HG02943 (cell line): ENCODE results near the gene FGGY.

Experiments
- ATAC-seq: cut with Tn5 transposase; IDR thresholded peaks from one replicate; pipeline ENCODE4 v1.9.1; 2021; ENCODE audit warnings: mild to moderate bottlenecking, low read depth, moderate library complexity; ENCODE audit not compliant: unreplicated experiment

FGGY gene

GRCh38 chr1:59314776-59315528 is 18.1 kb downstream of the FGGY start:
- no peak for ATAC-seq

GRCh38 chr1:59315529-59316463 is 18.9 kb downstream of the FGGY start:
- ATAC-seq: no peak

GRCh38 chr1:59316497-59317128 is 19.7 kb downstream of the FGGY start:
- no peak for ATAC-seq

- no peak for ATAC-seq
Measured at GRCh38 chr1:59317343-59317742, 20.4 kb downstream of the FGGY start.

- no peak for ATAC-seq
Measured at GRCh38 chr1:59317780-59318179, 20.9 kb downstream of the FGGY start.

GRCh38 chr1:59318271-59318860 is 21.5 kb downstream of the FGGY start:
- no peak for ATAC-seq

GRCh38 chr1:59322394-59322793 is 25.5 kb downstream of the FGGY start:
- no peak for ATAC-seq

DNA sequence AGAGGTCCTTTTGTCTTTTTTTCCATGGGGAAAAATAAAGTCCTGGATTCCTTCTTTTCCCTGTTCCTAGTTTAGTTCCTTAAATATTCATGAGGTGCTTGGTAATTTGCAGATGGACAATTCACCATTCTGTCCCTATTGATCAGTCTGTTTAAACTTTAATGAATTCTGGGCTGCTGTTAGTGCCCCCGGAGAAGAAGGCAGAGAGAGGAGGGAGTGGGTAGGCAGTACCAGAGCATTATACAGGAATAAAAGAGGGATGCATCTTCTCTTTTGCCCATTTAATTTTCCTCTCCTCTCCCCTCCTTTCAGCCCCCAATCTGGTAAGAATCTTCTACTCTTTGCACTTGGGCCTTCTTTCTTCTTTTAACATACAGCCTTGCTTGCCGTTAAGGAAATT is 25.9 kb downstream of the FGGY start:
- ATAC-seq: no peak

GRCh38 chr1:59323879-59324278 is 27.0 kb downstream of the FGGY start:
- ATAC-seq: no peak

DNA sequence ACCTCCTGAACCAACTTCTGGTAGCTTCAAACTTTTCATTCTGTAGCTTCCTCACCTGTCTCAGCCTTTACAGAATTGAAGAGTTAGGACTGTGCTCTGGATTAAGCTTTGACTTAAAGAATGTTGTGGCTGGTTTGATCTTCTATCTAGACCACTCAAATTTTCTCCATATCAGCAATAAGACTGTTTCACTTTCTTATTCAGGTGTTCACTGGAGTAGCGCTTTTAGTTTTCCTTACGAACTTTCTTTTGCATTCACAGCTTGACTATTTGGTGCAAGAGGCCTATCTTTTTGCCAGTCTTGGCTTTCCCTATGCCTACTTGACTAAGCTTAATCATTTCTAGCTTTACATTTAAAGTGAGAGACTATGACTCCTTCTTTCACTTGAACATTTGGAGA is 31.5 kb downstream of the FGGY start:
- no peak for ATAC-seq

DNA sequence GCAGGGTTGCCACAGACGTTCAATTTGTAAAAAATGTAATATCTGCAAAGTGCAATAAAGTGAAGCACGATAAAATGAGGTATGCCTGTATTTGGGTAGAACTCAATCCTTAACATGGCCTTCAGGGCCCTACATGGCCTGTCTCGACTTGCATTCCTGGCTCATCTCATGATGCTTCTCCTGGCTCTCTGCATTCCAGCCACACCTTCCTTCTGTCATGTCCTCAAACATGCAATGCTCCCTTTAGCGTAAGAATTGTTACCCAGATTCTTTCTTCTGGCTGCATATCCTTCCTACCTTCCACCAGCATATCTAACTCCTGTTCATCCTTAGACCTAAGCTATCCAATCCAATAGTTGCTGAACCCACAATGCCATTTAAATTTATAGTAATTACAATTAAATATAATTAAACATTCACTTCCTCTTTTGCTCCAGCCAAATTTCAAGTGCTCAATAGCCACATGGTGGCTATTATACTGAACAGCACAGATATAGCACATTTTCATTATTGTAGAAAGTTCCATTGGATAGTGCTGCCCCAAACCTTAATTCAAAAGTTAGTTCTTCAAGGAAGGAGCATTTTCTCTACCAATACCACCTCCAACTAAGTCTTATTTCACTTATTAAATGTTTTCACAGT is 32.6 kb downstream of the FGGY start:
- no peak for ATAC-seq

GRCh38 chr1:59331686-59332620 is 35.1 kb downstream of the FGGY start:
- no peak for ATAC-seq

- no peak for ATAC-seq
Measured at GRCh38 chr1:59332983-59333382, 36.1 kb downstream of the FGGY start.

- no peak for ATAC-seq
Measured at GRCh38 chr1:59333626-59334277, 36.9 kb downstream of the FGGY start.

DNA sequence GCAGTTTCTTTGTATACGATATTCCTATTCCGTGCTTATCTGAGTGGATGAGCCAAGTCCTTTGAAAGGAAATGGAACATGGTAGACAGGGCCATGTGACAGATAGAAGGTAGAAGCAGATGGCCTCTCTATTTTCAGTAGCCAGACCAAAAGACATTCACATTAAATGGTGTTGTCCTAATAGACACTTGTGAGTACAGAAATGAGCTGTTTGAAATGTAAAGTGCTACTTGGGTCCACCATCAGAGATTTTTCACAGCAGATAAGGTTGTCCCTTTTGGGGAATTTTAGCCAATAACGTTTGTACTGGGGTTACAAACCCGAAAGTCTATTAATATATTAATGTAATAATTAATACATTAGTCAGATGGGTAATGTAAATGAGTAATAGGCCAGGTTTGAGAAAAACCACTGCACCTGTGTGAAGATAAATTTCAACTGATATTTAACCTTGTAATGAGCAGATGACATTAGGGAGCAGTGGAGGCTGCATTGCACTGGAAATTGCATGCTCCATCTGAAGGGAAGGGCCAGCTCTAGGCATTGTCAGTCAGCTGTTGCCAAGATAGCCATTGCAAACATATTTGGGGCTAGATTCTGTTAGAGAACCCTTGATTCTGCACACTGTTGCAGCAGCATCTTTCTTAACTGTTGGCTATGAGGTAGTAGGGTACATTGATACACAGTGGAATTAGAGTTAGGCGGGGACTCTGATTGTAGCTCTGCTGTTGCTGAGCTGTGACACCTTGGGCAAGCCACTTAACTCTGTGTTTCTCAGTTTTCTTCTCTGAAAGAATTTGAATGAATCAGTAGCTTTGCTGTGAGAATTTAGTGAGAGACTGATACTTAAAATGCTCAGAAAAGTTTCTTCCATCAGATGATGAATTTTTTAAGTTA is 43.8 kb downstream of the FGGY start:
- peak; percentile 67 for ATAC-seq

DNA sequence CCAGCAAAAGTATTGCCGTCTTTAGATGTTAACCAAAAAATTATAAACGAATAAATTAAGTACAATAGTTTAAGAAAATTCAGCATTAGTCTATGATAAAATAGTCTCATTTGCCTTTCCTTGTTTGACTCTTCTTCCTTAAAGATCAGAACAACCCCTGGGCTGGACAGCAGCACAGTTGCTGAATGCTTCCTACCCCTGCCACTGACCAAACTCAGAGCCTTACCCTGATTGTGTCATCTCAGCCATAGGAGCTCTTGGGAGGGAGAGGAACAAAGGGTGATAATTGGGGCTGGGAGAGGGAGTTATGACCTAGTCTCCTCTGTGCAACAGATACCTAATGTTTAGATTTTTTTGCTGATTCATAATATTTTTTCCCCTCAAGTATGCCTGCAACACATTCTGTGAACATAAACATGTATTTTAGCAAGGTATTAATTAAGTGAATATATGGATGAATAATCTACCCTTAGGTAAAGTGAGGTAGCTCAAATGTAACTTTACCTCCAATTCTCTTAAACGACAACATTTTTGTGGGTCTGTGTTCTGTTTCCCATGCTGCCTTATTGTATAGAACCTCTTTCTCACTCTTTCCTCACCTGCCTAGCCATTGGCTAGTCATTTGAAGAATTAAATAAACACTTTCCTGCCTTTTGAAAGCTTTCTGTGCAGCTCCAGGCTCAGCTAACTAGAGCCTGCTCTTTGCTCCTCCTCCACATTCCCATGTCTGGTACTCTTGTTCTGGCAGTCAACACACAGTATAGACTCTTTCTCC is 46.1 kb downstream of the FGGY start:
- ATAC-seq: no peak

DNA sequence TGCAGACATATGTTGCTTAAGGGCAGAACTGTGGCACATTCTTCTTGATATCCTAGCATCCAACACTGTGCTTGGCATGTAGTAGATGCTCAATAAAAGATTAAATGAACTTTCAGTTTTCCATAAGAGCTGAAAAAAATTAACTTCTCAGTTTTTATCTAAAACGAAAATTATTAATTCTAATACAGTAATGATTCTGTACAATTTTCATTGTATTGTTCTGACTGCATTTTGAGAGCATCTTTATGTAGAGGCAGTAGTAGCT is 46.6 kb downstream of the FGGY start:
- ATAC-seq: no peak
